GM21447 (cell line): Measurements from ENCODE around the gene DTX1.
"Not testable (repeated sequence)": the region's sequence is repeated elsewhere in the genome, so short reads cannot be mapped to it uniquely, and the experiment has no call there.

ENCODE experiments used
- ATAC-seq: cut with Tn5 transposase; IDR thresholded peaks from one replicate; pipeline ENCODE4 v1.9.1; 2021; ENCODE audit not compliant: unreplicated experiment

Gene DTX1

GRCh38 chr12:113134521-113134951 lies 78.0 kb downstream of the DTX1 start:
- ATAC-seq: no peak

- no peak for ATAC-seq
Observed at GRCh38 chr12:113135178-113136127, 78.9 kb downstream of the DTX1 start, which contains the start of gene RASAL1. Gene RASAL1 (minus strand): TSS chr12:113135761. CDS start chr12:113135462, 299 bp downstream.

DNA sequence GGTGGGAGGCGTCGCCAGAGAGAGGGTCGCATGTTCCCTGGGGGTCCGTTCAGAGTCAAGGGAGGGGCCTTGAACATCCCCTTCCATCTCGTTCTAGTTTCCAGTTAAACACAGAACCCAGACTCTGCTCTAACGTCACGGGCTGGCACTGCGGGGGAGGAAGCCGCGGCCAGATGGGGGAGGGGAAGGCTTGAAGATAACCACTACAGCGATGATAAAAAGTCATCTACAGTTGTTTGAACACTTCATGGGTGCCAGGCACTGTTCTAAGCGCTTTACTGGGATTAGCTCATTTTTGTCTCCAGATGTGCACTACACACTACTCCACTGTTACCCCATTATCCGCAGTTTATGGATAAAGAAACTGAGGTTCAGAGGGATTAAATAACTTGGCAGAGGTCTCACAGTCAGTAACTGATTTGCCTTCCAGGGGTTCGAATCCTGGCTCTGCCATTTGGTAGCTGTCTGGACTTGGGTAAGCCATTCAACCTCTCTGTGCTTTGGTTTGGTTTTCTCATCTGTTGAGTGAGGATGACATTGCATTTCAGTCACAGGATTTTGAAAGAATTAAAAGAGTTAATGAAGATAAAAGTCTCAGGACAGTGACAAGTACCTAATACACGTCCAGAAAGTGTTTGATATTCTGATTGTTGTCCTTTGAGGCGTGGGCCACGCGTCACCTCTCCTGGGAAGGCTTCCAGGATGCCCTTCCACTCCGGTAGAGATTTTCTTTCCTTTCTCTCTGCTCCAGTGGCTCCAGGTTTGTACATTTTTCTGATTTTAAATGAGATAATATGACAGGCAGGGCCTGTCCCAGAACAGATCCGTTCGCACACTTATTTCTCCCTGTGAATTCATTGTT lies 79.8 kb downstream of the DTX1 start:
- no peak for ATAC-seq

- ATAC-seq: no peak
Observed at GRCh38 chr12:113136990-113137511, 80.5 kb downstream of the DTX1 start.

GRCh38 chr12:113137861-113138783 lies 81.6 kb downstream of the DTX1 start:
- no peak for ATAC-seq

GRCh38 chr12:113138826-113139225 lies 82.3 kb downstream of the DTX1 start:
- no peak for ATAC-seq

GRCh38 chr12:113140706-113141105 lies 84.2 kb downstream of the DTX1 start:
- ATAC-seq: no peak

- ATAC-seq: not testable (repeated sequence)
Observed at GRCh38 chr12:113141716-113142115, 85.2 kb downstream of the DTX1 start.

GRCh38 chr12:113142173-113142885 lies 85.8 kb downstream of the DTX1 start:
- ATAC-seq: no peak

- no peak for ATAC-seq
Observed at GRCh38 chr12:113142886-113143332, 86.4 kb downstream of the DTX1 start.

DNA sequence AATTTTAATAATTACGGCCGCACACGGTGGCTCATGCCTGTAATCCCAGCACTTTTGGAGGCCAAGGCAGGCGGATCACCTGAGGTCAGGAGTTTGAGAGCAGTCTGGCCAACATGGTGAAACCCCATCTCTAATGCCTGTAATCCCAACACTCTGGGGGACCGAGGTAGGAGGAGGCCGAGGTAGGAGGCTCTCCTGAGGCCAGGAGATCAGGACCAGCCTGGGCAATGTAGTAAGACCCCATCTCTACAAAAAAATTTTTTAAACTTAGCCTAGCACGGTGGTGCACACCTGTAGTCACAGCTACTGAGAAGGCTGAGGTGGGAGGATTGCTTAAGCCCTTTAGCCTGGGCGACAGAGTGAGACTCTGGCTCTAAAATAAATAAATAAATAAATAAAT lies 87.4 kb downstream of the DTX1 start:
- ATAC-seq: no peak

DNA sequence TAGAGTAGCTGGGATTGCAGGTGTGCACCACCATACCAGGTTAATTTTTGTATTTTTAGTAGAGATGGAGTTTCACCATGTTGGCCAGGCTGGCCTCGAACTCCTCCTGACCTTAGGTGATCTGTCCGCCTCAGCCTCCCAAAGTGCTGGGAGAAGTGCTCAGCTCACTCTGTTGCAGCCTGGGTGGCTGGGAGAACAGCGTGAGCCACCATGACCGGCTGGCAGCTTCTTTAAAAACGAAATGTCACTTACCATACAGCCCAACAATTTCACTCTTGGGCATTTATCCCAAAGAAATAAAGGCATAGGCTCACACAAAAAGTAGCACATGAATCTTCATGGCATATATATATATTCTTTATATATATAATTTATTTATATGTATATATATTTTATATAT lies 88.3 kb downstream of the DTX1 start:
- no peak for ATAC-seq

GRCh38 chr12:113145720-113146551 lies 89.4 kb downstream of the DTX1 start:
- ATAC-seq: no peak

GRCh38 chr12:113146999-113147398 lies 90.5 kb downstream of the DTX1 start:
- no peak for ATAC-seq
